GM21528 (cell line): ENCODE measurements around the gene PCDHB3.
"Not testable (repeated sequence)": the region's sequence is repeated elsewhere in the genome, so short reads cannot be mapped to it uniquely, and the experiment has no call there.

Experiments used
- ATAC-seq: cut with Tn5 transposase; IDR thresholded peaks from one replicate; pipeline ENCODE4 v1.9.1; 2021; ENCODE audit warnings: mild to moderate bottlenecking, moderate library complexity; ENCODE audit not compliant: unreplicated experiment, low FRiP score

PCDHB3 gene

DNA sequence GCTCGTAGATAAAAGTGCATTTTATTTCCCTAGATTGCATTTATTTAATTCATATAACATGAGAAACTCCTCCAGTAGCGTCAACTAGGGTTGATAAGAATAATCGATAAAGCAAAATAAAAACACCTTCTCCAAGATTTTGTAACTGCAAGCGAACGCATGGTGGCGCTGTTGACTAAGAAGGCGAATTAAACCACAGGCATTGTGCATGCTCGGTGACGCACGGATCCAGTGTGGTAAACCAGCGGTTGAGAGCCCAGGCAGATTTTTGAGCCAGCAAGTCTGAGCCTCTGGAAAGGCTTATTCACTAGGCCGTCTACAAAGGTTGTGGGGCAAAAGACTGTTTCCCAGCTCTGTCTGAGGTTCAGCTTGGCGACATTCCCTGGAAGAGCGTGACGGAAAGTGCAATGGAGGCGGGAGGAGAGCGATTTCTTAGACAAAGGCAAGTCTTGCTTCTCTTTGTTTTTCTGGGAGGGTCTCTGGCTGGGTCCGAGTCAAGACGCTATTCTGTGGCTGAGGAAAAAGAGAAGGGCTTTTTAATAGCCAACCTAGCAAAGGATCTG, at the start of gene PCDHB3:
PCDHB3 (plus strand) TSS at position 231 of the 563 bp plus-strand sequence; CDS start at position 408, 177 bp downstream.
- no peak for ATAC-seq

- no peak for ATAC-seq
Measured at GRCh38 chr5:141050622-141051520, 49.4 kb upstream of the PCDHB3 start, which contains the start of gene PCDHB1. TSS of gene PCDHB1 (plus strand) at chr5:141051374. CDS start at chr5:141051471, 97 bp downstream.

GRCh38 chr5:141051521-141051866, 48.8 kb upstream of the PCDHB3 start:
- no peak for ATAC-seq

GRCh38 chr5:141077826-141078225, 22.4 kb upstream of the PCDHB3 start:
- ATAC-seq: no peak

DNA sequence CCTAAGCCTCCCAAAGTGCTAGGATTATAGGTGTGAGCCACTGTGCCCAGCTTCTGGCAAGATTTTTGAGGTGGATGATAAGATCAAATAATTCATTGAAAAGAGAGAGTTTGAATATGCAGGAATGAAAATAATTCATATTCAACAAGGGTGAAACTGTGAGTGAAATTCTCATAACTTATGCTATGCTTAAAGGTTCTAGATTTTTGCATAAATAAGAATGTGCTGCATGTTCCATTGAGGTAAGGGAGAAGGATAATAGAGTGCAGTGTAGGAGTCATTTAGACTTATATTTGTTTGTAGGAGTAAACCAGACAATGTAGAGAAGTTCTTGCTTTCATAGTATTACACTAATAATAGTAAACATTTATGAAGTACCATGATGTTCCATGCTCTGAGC, 18.0 kb upstream of the PCDHB3 start:
- ATAC-seq: no peak

- no peak for ATAC-seq
Measured at GRCh38 chr5:141084487-141084989, 15.7 kb upstream of the PCDHB3 start.

- ATAC-seq: no peak
Measured at GRCh38 chr5:141094481-141095262, 5.6 kb upstream of the PCDHB3 start, which contains the start of gene PCDHB2. TSS of gene PCDHB2 (plus strand) at chr5:141094615. CDS start at chr5:141094791, 176 bp downstream.

DNA sequence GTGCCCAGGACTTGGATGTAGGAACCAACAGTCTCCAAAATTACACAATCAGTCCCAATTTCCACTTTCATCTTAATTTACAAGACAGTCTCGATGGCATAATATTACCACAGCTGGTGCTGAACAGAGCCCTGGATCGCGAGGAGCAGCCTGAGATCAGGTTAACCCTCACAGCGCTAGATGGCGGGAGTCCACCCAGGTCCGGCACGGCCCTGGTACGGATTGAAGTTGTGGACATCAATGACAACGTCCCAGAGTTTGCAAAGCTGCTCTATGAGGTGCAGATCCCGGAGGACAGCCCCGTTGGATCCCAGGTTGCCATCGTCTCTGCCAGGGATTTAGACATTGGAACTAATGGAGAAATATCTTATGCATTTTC, 5.0 kb upstream of the PCDHB3 start:
- no peak for ATAC-seq

- not testable (repeated sequence) for ATAC-seq
Measured at GRCh38 chr5:141096181-141096580, 4.1 kb upstream of the PCDHB3 start.

DNA sequence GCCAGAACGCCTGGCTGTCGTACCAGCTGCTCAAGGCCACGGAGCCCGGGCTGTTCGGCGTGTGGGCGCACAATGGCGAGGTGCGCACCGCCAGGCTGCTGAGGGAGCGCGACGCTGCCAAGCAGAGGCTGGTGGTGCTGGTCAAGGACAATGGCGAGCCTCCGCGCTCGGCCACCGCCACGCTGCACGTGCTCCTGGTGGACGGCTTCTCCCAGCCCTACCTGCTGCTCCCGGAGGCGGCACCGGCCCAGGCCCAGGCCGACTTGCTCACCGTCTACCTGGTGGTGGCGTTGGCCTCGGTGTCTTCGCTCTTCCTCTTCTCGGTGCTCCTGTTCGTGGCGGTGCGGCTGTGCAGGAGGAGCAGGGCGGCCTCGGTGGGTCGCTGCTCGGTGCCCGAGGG, 3.7 kb upstream of the PCDHB3 start:
- ATAC-seq: not testable (repeated sequence)

- no peak for ATAC-seq
Measured at GRCh38 chr5:141101059-141101458, 786 bp downstream of the PCDHB3 start.

DNA sequence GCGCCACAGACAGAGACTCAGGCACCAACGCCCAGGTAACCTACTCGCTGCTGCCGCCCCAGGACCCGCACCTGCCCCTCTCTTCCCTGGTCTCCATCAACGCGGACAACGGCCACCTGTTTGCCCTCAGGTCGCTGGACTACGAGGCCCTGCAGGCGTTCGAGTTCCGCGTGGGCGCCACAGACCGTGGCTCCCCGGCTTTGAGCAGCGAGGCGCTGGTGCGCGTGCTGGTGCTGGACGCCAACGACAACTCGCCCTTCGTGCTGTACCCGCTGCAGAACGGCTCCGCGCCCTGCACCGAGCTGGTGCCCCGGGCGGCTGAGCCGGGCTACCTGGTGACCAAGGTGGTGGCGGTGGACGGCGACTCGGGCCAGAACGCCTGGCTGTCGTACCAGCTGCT, 1.8 kb downstream of the PCDHB3 start:
- ATAC-seq: not testable (repeated sequence)

GRCh38 chr5:141102471-141102870, 2.2 kb downstream of the PCDHB3 start:
- ATAC-seq: not testable (repeated sequence)

DNA sequence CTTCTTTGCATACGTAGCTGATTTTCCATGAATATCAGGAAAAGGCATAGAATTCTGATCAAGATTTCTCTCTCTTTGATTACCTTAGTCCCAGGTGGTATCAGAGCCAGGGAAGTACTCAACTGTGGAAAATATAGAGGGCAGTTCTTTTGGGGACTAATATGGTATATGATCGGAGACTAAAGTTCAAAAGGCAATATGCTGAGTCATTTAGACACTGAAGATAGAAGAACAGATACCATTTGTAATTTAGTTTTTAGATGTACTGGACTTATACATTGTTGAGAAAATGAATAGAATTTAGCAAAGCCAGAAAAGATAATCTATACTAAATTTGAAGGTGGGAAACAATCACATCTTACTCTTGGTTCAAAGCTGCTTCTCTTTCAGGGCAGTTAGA, 5.1 kb downstream of the PCDHB3 start:
- no peak for ATAC-seq

GRCh38 chr5:141119250-141119649, 19.0 kb downstream of the PCDHB3 start:
- no peak for ATAC-seq

- no peak for ATAC-seq
Measured at GRCh38 chr5:141121563-141121962, 21.3 kb downstream of the PCDHB3 start, which contains the start of gene PCDHB4. TSS of gene PCDHB4 (plus strand) at chr5:141121818. CDS start at chr5:141121999, 181 bp downstream.

DNA sequence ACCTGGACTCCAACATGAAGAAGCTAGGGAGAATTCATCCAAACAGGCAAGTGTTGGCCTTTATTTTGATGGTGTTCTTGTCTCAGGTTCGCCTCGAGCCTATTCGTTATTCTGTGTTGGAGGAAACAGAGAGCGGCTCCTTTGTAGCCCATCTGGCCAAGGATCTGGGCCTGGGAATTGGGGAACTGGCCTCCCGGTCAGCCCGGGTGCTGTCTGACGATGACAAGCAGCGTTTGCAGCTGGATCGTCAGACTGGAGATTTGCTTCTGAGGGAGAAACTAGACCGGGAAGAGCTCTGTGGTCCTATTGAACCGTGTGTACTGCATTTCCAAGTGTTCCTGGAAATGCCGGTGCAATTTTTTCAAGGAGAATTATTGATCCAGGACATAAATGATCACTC, 21.7 kb downstream of the PCDHB3 start:
- no peak for ATAC-seq

DNA sequence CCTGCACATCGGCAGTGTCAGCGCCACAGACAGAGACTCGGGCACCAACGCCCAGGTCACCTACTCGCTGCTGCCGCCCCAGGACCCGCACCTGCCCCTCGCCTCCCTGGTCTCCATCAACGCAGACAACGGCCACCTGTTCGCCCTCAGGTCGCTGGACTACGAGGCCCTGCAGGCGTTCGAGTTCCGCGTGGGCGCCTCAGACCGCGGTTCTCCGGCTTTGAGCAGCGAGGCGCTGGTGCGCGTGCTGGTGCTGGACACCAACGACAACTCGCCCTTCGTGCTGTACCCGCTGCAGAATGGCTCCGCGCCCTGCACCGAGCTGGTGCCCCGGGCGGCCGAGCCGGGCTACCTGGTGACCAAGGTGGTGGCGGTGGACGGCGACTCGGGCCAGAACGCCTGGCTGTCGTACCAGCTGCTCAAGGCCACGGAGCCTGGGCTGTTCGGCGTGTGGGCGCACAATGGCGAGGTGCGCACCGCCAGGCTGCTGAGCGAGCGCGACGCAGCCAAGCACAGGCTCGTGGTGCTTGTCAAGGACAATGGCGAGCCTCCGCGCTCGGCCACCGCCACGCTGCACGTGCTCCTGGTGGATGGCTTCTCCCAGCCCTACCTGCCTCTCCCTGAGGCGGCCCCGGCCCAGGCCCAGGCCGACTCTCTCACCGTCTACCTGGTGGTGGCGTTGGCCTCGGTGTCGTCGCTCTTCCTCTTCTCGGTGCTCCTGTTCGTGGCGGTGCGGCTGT, 23.3 kb downstream of the PCDHB3 start:
- not testable (repeated sequence) for ATAC-seq

DNA sequence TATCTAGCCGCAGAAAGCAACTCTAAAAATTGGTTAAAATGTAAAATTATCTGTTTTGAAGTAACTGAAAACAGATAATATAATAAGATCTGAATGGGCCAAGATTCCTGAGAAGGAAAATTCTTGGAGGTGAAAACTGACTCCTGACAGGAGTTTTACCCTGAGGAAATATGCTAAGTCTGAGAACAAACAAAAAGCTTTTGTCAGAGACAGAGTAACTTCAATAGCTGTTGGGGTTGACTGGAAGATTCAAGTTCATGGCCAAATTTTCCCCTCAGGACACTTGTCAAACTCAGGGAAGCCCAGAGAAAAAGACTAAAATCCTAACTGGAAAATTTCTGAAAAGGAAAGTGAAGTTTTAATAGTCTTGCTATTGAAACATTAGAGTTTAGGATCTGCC, 27.0 kb downstream of the PCDHB3 start:
- ATAC-seq: no peak
